Activated CD8-positive, alpha-beta memory T cell treated with anti-CD3 and anti-CD28 coated beads for 36 hours (primary cell): ENCODE data around the gene ERLEC1. TPM values are rescaled to one million over a fixed set of nuclear protein-coding genes. Genes with fewer than 3 reads are reported as not detected.
"Not testable (repeated sequence)": the region's sequence is repeated elsewhere in the genome, so short reads cannot be mapped to it uniquely, and the experiment has no call there.

Experiments used
- CTCF ChIA-PET: fragments of 350-600 bp; sonication (Branson Sonifier 250); formaldehyde crosslinking; loops from one replicate; lab custom pipeline; 2021; ENCODE audit warnings: antibody characterized with exemption; lab: Charles Lee
- POLR2A ChIA-PET: fragments of 350-600 bp; sonication (Branson Sonifier 250); formaldehyde crosslinking; loops from one replicate; lab custom pipeline; 2021; ENCODE audit warnings: antibody characterized with exemption; lab: Charles Lee
- total RNA-seq, 2 experiments: library from RNA; stranded (reverse); gene quantifications; one replicate each; pipeline ENCODE4 v1.2.3, GENCODE V29; 2021

ERLEC1 gene, protein sequence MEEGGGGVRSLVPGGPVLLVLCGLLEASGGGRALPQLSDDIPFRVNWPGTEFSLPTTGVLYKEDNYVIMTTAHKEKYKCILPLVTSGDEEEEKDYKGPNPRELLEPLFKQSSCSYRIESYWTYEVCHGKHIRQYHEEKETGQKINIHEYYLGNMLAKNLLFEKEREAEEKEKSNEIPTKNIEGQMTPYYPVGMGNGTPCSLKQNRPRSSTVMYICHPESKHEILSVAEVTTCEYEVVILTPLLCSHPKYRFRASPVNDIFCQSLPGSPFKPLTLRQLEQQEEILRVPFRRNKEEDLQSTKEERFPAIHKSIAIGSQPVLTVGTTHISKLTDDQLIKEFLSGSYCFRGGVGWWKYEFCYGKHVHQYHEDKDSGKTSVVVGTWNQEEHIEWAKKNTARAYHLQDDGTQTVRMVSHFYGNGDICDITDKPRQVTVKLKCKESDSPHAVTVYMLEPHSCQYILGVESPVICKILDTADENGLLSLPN
- 10 to 100 TPM; 25.2 to 26.0 TPM for total RNA-seq

DNA sequence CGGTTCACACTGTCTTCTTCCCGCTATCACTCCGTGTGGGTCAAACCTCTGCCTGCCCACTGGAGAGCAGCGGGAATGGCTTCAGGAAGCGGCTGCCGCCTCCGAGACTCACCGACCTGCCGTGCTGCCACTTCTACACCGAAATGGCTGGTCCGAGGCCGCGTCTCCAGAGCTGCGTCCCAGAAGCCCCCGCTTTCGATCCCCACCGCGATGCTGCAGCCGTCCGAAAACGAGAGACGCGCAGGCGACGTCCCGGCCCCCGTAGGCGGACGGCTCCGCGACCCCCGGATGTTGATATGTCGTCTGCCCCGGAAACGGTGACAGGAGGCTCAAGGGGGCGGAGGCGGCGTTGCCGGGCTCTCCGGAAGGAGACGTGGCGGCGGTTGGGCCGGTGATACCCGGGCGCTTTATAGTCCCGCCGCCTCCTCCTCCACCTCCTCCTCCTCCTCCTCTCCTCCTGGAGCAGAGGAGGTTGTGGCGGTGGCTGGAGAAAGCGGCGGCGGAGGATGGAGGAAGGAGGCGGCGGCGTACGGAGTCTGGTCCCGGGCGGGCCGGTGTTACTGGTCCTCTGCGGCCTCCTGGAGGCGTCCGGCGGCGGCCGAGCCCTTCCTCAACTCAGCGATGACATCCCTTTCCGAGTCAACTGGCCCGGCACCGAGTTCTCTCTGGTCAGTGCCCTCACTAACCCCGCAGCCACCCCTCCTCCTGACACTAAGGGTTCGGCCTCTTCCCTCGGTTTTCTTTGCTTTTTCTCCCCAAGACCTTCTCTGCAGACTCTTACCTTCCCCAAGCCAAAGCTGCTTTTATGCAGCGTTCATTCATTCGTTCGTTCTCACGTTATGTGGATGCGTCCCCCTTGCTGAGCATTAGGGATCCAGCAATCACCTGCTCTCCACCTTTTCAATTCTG lies at the start of gene ERLEC1, which contains the start of gene ASB3:
Gene ERLEC1, plus strand, starts transcription at position 340 of the 909 bp plus-strand sequence. Its CDS starts 167 bp downstream, at position 507.
Gene ASB3, minus strand, starts transcription at position 249 of the 909 bp plus-strand sequence. CDS start 21,381 bp downstream, outside the sequence.
- ChIA-PET CTCF (interaction anchor here (0.5 to 1.0 kb wide), 2 partner anchors 16 to 55 kb away, joined by 3 read pairs; no protein-coding TSS in a partner anchor), POLR2A (interaction anchor here (0.8 to 3.3 kb wide), 3 partner anchors 19 to 772 kb away, joined by 3 to 35 read pairs (median 3); partner anchors contain the start of gene CHAC2)

- ChIA-PET POLR2A (no interaction called here), CTCF (no interaction called here)
Observed at GRCh38 chr2:53737091-53737490, 49.8 kb upstream of the ERLEC1 start.

- CTCF ChIA-PET, result no interaction called here
- POLR2A ChIA-PET, result no interaction called here
Observed at GRCh38 chr2:53739032-53739431, 47.8 kb upstream of the ERLEC1 start.

DNA sequence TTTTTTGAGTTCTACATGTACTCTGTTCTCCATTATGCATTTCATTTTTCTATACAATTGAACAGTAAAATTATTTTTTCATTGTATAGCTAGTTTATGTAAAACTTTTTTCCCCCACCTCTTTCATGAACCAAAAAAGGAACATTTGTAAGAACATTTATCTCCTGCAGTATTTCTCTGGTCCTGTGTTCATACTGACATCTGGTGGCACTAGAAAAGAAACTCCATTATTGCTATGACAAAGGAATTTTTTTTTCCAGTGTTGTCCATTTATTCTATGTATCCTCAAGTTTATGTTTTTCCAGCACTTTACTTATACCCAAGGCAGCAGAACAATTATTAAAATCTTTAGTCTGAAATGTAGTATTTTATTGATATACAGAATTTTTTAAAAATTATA lies 46.7 kb upstream of the ERLEC1 start:
- ChIA-PET POLR2A (no interaction called here), CTCF (no interaction called here)

DNA sequence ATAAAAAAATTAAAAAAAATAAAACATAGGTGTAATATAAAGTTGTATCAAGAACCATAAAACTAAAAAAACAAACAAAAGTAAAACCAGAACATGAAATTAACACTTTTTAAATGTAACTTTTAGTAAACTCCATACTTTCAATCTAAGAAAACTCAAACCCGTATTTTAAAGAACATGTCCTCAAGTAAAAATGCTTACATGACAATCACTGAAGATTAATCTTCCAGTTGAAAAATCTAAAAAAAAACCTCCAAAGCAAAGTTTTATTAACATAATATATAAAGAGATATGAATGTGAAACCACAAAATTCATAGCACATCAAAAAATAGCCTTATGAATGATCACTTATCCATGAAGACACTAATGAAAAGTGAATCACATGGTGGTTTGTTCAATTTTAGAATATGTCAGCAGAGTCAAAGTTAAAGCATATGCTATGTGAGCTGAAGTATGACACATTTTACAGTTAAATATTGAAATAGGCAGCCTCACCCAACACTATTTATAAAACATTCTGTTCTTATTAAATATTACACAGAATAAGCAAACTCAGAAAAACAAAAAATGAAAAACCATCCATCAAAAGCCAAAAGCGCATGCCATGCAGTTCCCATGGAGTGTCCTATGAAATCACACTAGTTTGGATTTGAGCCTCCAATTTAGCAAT lies 42.3 kb upstream of the ERLEC1 start:
- POLR2A ChIA-PET, result no interaction called here
- CTCF ChIA-PET, result no interaction called here

- POLR2A ChIA-PET, result no interaction called here
- CTCF ChIA-PET, result interaction anchor here (0.8 to 1.1 kb wide), 2 partner anchors 18 to 34 kb away, joined by 3 read pairs; no protein-coding TSS in a partner anchor
Observed at GRCh38 chr2:53750041-53750768, 36.6 kb upstream of the ERLEC1 start.

DNA sequence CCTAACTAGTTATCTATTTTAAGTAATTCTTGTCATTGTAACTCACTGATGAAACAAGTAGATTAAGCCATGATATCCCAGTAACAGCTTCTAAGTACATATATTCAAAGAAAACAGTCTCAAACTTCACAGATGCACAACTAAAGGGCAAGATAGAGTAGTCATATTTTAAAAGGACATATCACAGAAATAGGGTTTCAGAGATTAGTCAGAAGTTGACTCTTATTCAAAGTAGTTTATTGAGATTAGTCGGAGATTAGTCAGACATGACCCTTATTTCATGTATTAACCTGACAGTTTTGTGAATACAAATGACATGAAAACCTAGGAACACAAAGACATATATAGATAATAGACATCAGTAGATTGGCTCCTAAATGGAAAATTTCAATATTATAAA lies 35.1 kb upstream of the ERLEC1 start:
- ChIA-PET CTCF (interaction anchor here (0.8 to 1.3 kb wide), 4 partner anchors 16 to 50 kb away, joined by 3 to 4 read pairs (median 3); partner anchors contain the start of gene CHAC2), POLR2A (interaction anchor here (1.6 kb wide), 1 partner anchor 16 kb away, joined by 8 read pairs; the partner anchor contains the start of gene CHAC2)

DNA sequence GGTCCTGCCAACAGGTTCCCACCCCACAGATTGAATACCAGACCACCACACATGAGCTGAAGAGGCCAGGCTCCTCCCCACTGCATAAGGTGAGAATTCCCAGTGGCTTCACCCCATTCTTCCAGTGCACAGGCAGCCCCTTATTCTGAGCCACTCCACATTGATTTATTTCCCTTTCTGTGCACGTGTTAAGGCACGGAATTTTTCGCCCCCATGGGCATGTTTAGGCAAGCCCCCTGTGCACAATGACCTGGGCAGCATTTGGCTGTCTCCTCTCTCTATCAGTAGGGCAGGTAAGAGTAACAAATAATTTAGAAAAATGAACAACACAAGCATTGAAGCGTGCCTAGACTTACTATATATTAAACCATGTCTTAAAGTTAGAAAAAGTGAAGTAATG lies 34.5 kb upstream of the ERLEC1 start:
- CTCF ChIA-PET, result interaction anchor here (1.1 kb wide), 1 partner anchor 17 kb away, joined by 4 read pairs; no protein-coding TSS in a partner anchor
- POLR2A ChIA-PET, result interaction anchor here (1.6 kb wide), 1 partner anchor 15 kb away, joined by 8 read pairs; the partner anchor contains the start of gene CHAC2

DNA sequence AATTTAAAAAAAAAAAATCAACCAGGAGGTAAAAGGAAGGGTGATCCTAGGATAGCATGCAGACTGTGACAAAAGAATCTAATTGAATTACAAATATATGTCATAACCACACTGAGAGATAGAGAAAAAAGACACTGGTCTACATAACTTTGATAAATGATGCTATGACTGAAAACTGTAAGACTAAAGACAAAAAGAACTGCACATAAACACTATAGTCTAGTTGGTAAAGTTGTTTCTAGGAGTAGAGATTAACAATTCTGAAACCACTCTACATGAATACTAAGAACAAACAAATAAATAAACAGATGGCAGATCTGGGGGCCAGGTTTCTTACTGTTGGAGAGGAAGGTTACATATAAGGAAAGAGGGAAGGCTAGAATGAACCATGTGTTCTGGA lies 33.8 kb upstream of the ERLEC1 start:
- CTCF ChIA-PET, result no interaction called here

GRCh38 chr2:53755121-53755520 lies 31.7 kb upstream of the ERLEC1 start:
- POLR2A ChIA-PET, result no interaction called here
- CTCF ChIA-PET, result no interaction called here

More for the DNA sequence above, 33.8 kb upstream of the ERLEC1 start:
- POLR2A ChIA-PET, result no interaction called here

DNA sequence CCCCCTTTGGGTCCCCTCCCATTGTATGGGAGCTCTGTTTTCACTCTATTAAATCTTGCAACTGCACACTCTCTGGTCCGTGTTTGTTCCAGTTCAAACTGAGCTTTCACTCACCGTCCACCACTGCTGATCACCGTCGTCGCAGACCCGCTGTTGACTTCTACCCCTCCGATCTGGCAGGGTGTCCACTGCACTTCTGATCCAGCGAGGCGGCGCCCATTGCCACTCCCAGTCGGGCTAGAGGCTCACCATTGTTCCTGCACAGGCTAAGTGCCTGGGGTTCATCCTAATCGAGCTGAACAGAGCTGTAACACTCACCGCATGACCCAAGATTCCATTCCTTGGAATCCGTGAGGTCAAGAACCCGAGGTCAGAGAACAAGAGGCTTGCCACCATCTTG lies 30.2 kb upstream of the ERLEC1 start:
- CTCF ChIA-PET, result no interaction called here
- POLR2A ChIA-PET, result interaction anchor here (0.7 kb wide), 1 partner anchor 514 kb away, joined by 4 read pairs; no protein-coding TSS in a partner anchor

DNA sequence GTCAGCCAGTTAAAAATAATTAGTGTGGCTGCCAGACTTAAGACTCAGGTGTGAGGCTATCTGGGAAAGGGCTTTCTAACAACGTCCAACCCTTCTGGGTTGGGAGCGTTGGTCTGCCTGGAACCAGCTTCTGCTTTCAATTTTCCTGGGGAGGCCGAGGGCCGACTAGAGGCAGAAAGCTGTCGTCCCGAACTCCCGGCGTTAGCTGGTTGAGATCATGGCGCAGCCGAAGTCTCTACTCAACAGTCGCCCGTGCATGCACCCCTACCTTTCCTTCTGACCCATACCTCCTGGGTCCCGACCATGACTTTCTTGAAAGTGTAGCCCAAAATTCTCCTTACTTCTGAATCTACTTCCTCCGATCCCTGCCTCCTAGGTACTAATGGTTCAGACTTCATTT lies 29.6 kb upstream of the ERLEC1 start:
- CTCF ChIA-PET, POLR2A ChIA-PET: not testable (repeated sequence)

- ChIA-PET POLR2A (no interaction called here), CTCF (no interaction called here)
Observed at GRCh38 chr2:53765767-53766166, 21.1 kb upstream of the ERLEC1 start.

DNA sequence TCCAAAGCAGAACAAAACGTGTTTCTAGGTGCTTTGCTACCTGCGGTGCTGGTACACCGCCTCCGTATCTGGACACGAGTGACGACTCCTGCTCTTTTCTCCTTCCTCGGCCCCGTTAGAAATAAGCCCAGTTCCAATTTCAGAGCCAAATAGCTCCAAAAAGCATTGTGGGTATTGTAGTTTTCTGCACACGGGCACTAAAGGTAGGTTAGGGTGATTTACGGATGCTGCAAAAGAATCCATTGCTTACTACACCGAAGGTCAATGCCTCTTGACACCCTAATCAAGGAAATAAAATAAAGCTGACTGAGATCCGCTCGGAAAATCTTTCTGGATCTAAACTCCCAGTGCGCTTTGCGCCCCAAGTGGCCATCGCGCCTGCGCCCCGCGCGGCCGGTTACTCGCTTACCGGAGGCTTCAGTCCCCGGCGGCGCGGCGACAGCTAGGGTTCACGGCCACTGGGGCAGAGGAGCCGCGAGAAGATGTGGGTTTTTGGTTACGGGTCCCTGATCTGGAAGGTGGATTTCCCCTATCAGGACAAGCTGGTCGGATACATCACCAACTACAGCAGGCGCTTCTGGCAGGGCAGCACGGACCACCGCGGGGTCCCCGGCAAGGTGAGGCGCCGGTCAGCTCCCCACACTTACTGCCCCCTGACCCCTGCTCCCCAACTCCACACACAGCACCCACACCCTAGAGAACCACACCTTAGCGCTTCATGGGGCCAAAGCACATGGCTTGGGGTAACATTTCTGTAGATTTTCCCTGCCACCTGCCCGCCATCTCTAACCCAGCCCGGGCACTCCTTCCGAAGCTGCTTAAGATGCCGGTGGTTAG lies 19.2 kb upstream of the ERLEC1 start, which contains the start of gene CHAC2:
Gene CHAC2, plus strand, starts transcription at position 400 of the 837 bp plus-strand sequence. Its CDS starts 83 bp downstream, at position 483.
- CTCF ChIA-PET, result interaction anchor here (0.8 to 2.5 kb wide), 3 partner anchors 16 to 18 kb away, joined by 3 to 6 read pairs (median 3); no protein-coding TSS in a partner anchor
- POLR2A ChIA-PET, result interaction anchor here (0.9 to 3.1 kb wide), 4 partner anchors 10 to 19 kb away, joined by 4 to 35 read pairs (median 7); partner anchors contain the start of genes ASB3 and ERLEC1

- ChIA-PET CTCF (interaction anchor here (0.8 to 2.5 kb wide), 3 partner anchors 16 to 19 kb away, joined by 3 to 6 read pairs (median 3); no protein-coding TSS in a partner anchor), POLR2A (interaction anchor here (0.9 to 3.1 kb wide), 4 partner anchors 9 to 19 kb away, joined by 4 to 35 read pairs (median 7); partner anchors contain the start of genes ASB3 and ERLEC1)
Observed at GRCh38 chr2:53768242-53768542, 18.7 kb upstream of the ERLEC1 start.

- CTCF ChIA-PET, result interaction anchor here (0.6 to 2.5 kb wide), 3 partner anchors 15 to 27 kb away, joined by 3 to 6 read pairs (median 4); no protein-coding TSS in a partner anchor
- POLR2A ChIA-PET, result interaction anchor here (3.1 kb wide), 1 partner anchor 18 kb away, joined by 35 read pairs; the partner anchor contains the start of genes ASB3 and ERLEC1
Observed at GRCh38 chr2:53769318-53769945, 17.4 kb upstream of the ERLEC1 start.
